ENCODE measurements around the gene FLAD1. TPM values are rescaled to one million over a fixed set of nuclear protein-coding genes. Genes with fewer than 3 reads are reported as not detected.

The FLAD1 gene
- total RNA-seq, 1 experiment from 2014 or later: 88.3 TPM

GRCh38 chr1:154993572-154994268 is 10.6 kb downstream of the FLAD1 start, which contains the start of gene LENEP:
TSS of gene LENEP (plus strand) at chr1:154993586. CDS start at chr1:154993608, 22 bp downstream.
- TF ChIP-seq ARID4B (CRISPR knock-in tag; IDR thresholded peaks at IDR 0.05; ENCODE audit: borderline replicate concordance) (no peak), E2F1 (CRISPR knock-in tag; IDR thresholded peaks at IDR 0.05) (no peak), ZNF423 (CRISPR knock-in tag; IDR thresholded peaks at IDR 0.05) (no peak), ZNF416 (CRISPR knock-in tag; IDR thresholded peaks at IDR 0.05) (no peak), ZMAT4 (CRISPR knock-in tag; IDR thresholded peaks at IDR 0.05) (no peak), ZNF425 (CRISPR knock-in tag; conservative IDR thresholded peaks at IDR 0.05) (no peak), NFATC4 (CRISPR knock-in tag; IDR thresholded peaks at IDR 0.05) (no peak; the same call in 1 of the 2 replicates), ZNF121 (CRISPR knock-in tag; IDR thresholded peaks at IDR 0.05) (no peak), EMX1 (CRISPR knock-in tag; IDR thresholded peaks at IDR 0.05) (no peak), TP53 (CRISPR knock-in tag; IDR thresholded peaks at IDR 0.05) (no peak), FOXK1 (CRISPR knock-in tag; IDR thresholded peaks at IDR 0.05) (no peak), PRDM15 (CRISPR knock-in tag; IDR thresholded peaks at IDR 0.05) (no peak), IRF1 (CRISPR knock-in tag; IDR thresholded peaks at IDR 0.05) (no peak), JAZF1 (CRISPR knock-in tag; IDR thresholded peaks at IDR 0.05) (no peak), SMAD4 (CRISPR knock-in tag; IDR thresholded peaks at IDR 0.05) (no peak)
- no peak within 1 kb of the TSS for H3K4me3 Mint-ChIP-seq
- peak within 1 kb of the TSS; percentile 70 for H3K27ac Mint-ChIP-seq
- CTCF ChIA-PET: interaction anchor here (0.5 to 10.3 kb wide), 26 partner anchors 8 to 179 kb away, joined by 3 to 176 read pairs (median 5); partner anchors contain the start of genes ADAM15, FLAD1, KRTCAP2 and PBXIP1
- no peaks in the 10 kb centered on the region for H3K9me3 Mint-ChIP-seq
- no peaks in the 10 kb centered on the region; the same call in 1 of the 2 replicates for H3K27me3 Mint-ChIP-seq (ENCODE audit: low read depth)
- peaks cover 12% of the 10 kb centered on the region for H3K36me3 Mint-ChIP-seq
- peaks cover 17% of the 10 kb centered on the region for H3K4me1 Mint-ChIP-seq
- ATAC-seq: no peak; the same call in 1 of the 2 replicates
- POLR2A ChIA-PET: interaction anchor here (0.7 to 13.0 kb wide), 10 partner anchors 10 to 87 kb away, joined by 3 to 176 read pairs (median 4); partner anchors contain the start of genes CKS1B, FLAD1, PYGO2 and SHC1
- DNase-seq (ENCODE audit: low spot score): no peak
